HG03520 (cell line): ENCODE measurements around the gene NEAT1.

ENCODE experiments used
- ATAC-seq: cut with Tn5 transposase; IDR thresholded peaks from one replicate; pipeline ENCODE4 v1.9.1; 2021; ENCODE audit warnings: mild to moderate bottlenecking, moderate library complexity; ENCODE audit not compliant: unreplicated experiment

NEAT1 gene

DNA sequence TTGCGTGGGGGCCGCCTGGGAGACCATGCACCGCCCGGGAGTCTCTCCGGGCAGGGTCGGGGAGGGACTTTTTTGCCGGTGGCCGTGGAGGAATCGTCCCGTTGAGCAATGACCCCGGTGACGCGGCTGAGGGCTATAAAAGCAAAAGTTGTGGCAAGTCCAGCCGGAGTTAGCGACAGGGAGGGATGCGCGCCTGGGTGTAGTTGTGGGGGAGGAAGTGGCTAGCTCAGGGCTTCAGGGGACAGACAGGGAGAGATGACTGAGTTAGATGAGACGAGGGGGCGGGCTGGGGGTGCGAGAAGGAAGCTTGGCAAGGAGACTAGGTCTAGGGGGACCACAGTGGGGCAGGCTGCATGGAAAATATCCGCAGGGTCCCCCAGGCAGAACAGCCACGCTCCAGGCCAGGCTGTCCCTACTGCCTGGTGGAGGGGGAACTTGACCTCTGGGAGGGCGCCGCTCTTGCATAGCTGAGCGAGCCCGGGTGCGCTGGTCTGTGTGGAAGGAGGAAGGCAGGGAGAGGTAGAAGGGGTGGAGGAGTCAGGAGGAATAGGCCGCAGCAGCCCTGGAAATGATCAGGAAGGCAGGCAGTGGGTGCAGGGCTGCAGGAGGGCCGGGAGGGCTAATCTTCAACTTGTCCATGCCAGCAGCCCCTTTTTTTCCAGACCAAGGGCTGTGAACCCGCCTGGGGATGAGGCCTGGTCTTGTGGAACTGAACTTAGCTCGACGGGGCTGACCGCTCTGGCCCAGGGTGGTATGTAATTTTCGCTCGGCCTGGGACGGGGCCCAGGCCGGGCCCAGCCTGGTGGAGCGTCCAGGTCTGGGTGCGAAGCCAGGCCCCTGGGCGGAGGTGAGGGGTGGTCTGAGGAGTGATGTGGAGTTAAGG lies at the start of gene NEAT1:
NEAT1 (plus strand) TSS at position 166 of the 883 bp plus-strand sequence.
- ATAC-seq: no peak

GRCh38 chr11:65373839-65374580 lies 48.6 kb upstream of the NEAT1 start:
- ATAC-seq: no peak

DNA sequence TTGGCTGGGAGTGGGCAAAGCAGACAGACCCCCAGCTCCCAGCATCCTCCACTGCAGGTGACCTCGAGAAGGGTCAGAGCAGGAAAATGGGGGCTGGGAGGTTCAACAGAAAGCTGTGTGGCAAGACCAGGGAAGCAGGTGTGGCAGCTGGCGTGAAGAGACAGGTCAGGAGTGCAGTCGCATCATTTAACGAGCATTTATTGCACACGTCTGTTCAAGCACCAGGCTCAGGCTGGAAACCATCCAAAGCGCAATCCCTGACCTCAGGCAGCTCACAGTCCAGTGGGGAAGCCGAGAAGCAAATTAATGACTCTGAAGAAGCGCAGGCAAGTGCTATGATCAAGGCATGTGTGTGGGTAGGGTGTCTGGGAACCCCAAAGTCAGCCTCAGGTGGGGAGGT lies 47.6 kb upstream of the NEAT1 start:
- ATAC-seq: no peak

GRCh38 chr11:65376138-65376713 lies 46.4 kb upstream of the NEAT1 start:
- no peak for ATAC-seq

GRCh38 chr11:65377036-65377435 lies 45.6 kb upstream of the NEAT1 start:
- no peak for ATAC-seq

GRCh38 chr11:65377777-65378176 lies 44.8 kb upstream of the NEAT1 start:
- no peak for ATAC-seq

DNA sequence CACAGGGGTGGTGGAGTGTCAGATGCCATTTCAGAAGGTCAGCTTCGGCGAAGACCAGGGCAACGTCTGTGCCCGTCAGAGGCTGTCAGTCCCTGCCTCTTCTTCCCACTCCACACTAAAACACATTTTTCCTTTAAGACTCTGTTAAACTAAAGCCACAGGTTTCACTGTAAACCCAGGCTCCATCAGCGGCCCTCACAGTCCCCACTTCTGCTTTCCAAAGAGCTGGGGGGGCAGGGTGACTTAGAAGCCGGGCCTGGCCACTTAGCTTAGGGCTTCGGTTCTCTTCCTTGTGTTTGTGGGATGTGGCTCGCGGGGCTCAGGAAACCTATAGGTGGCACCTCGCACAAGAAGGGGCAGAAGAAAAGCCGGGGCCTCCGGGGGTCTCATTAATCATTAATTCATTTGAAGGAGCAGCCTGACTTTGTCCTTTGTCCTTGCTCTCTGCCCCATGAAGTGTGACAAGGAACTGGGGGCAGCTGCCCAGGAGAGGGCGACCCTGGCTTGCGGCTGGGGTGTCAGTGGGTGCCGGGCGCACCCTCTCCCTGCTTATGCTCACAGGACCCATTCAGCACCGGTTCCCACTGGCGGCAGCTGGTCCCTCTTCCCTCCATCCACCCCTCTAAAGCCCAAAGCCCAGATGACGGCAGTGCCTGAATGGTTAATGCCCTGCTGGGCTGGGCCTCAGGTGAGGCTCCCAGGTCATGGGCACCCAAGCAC lies 44.2 kb upstream of the NEAT1 start:
- no peak for ATAC-seq

GRCh38 chr11:65378928-65379638 lies 43.5 kb upstream of the NEAT1 start:
- no peak for ATAC-seq

- ATAC-seq: no peak
Observed at GRCh38 chr11:65379698-65380459, 42.7 kb upstream of the NEAT1 start.

- no peak for ATAC-seq
Observed at GRCh38 chr11:65380460-65381119, 42.0 kb upstream of the NEAT1 start.

DNA sequence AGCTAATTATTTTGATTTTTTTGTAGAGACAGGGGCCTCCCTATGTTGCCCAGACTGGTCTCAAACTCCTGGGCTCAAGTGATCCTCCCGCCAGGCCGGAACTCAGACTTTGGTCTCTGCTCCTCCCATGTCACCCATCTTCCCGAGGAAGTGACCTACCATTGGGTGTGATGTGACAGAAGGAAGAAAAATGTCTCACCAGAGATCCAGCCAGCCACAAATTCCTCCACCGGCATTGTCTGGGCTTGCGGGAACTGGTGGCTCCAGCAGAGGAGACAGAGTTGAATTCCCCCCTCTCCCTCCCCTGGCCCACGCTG lies 40.9 kb upstream of the NEAT1 start:
- ATAC-seq: no peak

GRCh38 chr11:65382033-65382803 lies 40.4 kb upstream of the NEAT1 start, which contains the start of gene SLC25A45:
SLC25A45 (minus strand) TSS chr11:65382646; CDS start chr11:65381951, 695 bp downstream.
- peak; percentile 52 for ATAC-seq

DNA sequence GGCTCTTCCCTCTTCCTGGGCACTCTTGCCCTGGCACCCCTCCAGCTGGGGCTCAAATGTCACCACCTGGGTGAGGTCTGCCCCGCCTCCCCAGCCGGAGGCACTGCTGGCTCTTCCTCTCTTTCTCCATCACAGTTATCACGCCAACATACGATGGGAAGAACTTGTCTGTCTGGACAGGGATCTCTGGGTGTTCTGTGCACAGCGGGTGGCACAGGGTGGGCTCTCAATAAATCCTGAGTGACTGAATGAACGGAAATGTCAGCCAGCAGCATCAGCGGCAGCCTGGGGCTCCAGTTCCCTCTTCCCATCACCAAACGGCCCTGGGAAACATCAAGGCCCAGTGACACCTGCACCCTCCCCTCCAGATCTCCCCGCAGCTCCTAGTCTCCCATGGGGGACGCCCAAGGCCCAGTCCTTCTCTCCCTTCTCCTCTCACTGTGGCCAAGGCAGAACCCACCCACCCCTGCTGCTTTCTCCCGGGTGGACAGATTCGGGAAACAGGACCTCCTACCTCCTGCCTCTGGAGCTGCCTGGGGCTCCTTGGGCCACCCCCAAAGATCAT lies 39.7 kb upstream of the NEAT1 start:
- ATAC-seq: no peak

GRCh38 chr11:65383778-65384177 lies 38.8 kb upstream of the NEAT1 start:
- no peak for ATAC-seq

DNA sequence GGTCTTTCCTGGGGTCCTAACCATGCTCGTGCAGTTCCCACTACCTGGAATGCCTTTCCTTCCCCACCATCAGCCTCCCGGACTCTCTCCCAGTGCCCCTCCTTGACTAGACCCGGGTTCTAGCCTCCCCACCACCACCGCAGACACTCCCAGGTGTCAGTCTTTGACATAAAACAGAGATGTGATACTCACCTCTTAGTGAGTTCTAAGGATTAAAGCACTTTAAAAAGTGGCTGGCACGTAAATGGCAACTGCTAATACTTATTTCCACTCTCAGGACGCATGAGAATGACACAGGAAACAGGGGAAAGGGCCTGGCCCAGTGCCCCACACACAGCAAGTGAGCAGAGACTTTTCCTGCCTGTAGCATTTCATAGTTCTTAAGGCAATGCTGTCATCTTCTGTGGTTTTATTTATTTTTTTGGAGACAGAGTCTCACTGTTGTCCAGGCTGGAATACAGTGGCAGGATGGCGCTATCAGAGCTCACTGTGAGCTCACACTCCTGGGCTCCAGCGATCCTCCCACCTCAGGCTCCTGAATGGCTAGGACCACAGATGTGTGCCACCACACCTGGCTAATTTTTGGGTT lies 38.2 kb upstream of the NEAT1 start:
- no peak for ATAC-seq

DNA sequence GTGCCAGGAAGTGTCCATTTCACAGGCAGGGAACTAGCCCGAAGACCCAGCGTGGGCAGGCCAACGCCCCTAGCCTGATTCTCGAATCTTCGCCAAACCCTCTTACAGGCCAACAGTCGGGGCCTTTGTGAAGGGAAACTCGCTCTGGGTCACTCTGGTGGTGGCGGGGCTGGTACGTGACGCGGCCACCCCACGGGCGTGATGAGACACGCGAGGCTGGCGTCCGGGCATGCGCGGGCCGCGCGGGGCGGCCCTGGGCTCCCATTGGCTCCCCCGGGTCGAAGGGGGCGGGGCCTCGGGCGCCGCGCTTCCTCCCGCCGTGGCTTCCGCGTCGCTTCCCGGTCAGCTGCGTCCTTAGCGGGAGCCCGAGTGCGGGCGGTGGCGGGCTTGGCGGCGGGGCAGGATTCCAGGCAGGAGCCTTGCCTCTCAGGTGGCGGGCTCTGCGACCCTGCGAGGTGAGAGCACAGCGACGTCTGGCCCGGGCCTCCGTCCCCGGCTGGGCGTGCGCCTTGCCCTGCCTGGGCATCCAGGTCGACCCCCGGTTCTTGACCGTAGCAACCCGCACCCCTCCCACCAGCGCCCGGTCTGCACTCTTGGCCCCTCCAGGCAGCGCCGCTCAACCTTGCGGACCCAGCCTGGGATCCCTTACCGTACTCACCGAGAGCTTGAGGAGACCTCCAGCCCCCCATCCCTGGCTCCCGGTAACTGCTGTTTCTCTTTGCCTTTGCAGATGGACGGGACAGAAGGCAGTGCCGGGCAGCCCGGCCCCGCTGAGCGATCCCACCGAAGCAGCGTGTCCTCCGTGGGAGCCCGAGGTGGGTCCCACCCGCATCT lies 36.1 kb upstream of the NEAT1 start, which contains the start of gene FRMD8:
FRMD8 (plus strand) TSS at position 331 of the 834 bp plus-strand sequence; CDS start at position 731, 400 bp downstream.
- ATAC-seq: peak; percentile 53

GRCh38 chr11:65388731-65389130 lies 33.9 kb upstream of the NEAT1 start:
- ATAC-seq: no peak
